ENCODE measurements around the gene AGPS.

Gene AGPS

DNA sequence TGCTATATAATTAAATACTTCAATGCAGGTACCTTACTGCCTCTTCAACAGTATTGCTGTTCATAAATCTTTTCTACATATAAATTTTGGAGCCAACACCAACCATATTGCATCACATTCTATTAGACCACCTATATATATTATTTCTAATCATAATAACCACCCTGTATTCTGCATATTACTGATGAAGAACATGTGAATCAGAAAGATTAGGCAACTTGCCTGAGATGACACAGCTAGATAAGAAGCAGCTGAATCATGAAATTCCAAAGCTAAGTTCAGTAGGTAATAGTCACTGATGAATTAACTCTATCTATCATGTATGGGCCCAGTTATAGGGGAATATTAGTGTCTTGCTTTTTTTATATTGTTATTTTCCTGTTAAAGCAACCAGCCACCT is 161.8 kb downstream of the AGPS start:
- peaks cover 2% of the 10 kb centered on the region for H3K9me3 Mint-ChIP-seq
- no peaks in the 10 kb centered on the region for H3K36me3 Mint-ChIP-seq
- peaks cover 5% of the 10 kb centered on the region for H3K4me1 Mint-ChIP-seq
- ATAC-seq (ENCODE audit: low read depth) (no peak), DNase-seq (ENCODE audit: low spot score in 2 of 2) (no peak)
- no peak overlapping the region for H3K4me3 Mint-ChIP-seq
- no peak overlapping the region for H3K27ac Mint-ChIP-seq
- H3K27me3 Mint-ChIP-seq = peaks cover 2% of the 10 kb centered on the region

DNA sequence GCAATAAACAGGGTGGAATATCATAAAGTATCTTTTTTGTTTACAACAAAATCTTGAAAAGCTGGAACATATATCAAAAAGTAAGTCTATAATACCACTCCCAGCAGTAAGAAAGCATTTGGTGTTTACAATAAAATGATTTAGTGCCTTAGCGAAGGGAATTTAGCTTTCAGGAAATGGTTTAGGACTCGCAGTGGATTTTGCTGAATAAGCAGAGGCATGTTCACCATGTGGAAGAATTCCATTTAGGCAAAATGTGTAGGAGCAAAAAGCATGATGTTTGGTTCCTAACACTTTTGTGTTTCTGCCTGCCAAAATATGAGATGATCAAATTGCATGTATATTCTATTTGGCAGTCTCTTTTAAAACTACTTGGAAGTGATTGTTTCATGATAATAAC is 163.6 kb downstream of the AGPS start:
- H3K27me3 Mint-ChIP-seq = peaks cover 2% of the 10 kb centered on the region
- no peak for DNase-seq (ENCODE audit: low spot score in 2 of 2)

DNA sequence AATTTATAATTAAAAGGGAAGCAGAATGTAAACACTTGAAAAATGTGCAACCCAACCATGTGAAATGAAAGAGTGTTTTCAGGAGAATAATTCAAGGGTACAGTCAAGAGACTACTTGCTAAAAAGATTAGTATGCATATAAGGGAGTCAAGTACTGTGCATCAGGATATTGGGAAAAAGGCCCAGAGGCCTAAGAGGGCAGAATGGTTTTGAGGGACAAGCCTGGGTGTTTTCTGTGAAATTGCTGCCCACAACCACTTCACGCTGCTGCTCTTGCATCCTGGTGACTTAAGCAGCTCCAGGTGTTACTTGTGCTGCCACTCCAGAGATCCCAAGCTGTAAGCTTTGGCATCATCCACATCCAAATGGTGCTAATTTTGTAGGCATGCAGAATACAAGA is 165.2 kb downstream of the AGPS start:
- no peak overlapping the region for H3K4me3 Mint-ChIP-seq
- H3K27ac Mint-ChIP-seq = no peak overlapping the region
- H3K36me3 Mint-ChIP-seq = no peaks in the 10 kb centered on the region
- peaks cover 5% of the 10 kb centered on the region for H3K4me1 Mint-ChIP-seq
- no peak for DNase-seq (ENCODE audit: low spot score in 2 of 2)
- H3K27me3 Mint-ChIP-seq = peaks cover 2% of the 10 kb centered on the region
- no peak for ATAC-seq (ENCODE audit: low read depth)
- peaks cover 2% of the 10 kb centered on the region for H3K9me3 Mint-ChIP-seq

More for the DNA sequence above, 163.6 kb downstream of the AGPS start:
- Mint-ChIP-seq H3K9me3 (peaks cover 2% of the 10 kb centered on the region), H3K27ac (no peak overlapping the region), H3K4me1 (peaks cover 5% of the 10 kb centered on the region), H3K36me3 (no peaks in the 10 kb centered on the region), H3K4me3 (no peak overlapping the region)
- no peak for ATAC-seq (ENCODE audit: low read depth)

DNA sequence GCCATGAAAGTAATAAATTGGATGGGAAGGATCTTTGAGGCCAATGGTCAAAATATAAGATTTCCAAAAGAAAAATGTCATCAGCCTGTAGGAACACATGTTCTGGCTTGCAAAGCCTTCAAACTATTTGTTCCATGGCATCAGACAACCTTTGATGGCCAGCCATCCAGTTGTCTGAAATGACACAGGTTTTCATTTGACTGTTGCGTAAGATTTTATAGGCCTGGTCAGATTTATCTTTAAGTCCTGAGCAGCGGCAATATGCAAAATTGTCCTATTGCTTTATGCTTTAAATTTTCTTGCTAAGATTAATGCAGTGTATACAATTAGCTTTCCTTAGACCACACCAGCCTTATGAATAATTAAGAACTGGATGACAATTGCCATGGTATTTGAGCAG is 167.1 kb downstream of the AGPS start:
- H3K4me3 Mint-ChIP-seq = no peak overlapping the region
- H3K36me3 Mint-ChIP-seq = no peaks in the 10 kb centered on the region
- H3K4me1 Mint-ChIP-seq = no peaks in the 10 kb centered on the region
- DNase-seq (ENCODE audit: low spot score in 2 of 2) = no peak
- H3K27me3 Mint-ChIP-seq = peaks cover 2% of the 10 kb centered on the region
- no peak overlapping the region for H3K27ac Mint-ChIP-seq
- ATAC-seq (ENCODE audit: low read depth) = no peak
- peaks cover 2% of the 10 kb centered on the region for H3K9me3 Mint-ChIP-seq

DNA sequence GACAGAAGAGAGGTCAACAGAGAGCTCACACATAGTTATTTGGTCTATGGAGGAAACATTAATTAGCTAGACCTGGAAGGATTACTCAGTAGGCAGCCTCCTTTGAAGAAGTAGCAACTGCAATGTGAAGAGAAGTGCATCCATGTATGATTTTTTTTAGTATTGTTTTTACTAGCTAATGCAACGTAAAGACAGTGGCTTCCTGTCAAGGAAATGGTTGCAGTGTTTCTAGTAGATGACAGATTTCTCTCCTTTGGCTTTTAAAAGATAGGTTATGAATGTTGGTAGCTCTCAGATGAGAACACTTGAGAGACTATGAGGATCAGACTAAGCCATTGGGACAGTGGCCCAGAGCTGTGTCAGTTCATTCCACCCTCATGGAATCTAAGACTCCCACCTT is 175.8 kb downstream of the AGPS start:
- no peaks in the 10 kb centered on the region for H3K9me3 Mint-ChIP-seq
- H3K4me1 Mint-ChIP-seq = no peaks in the 10 kb centered on the region
- H3K4me3 Mint-ChIP-seq = no peak overlapping the region
- H3K27me3 Mint-ChIP-seq = peaks cover 9% of the 10 kb centered on the region
- no peak for ATAC-seq (ENCODE audit: low read depth)
- no peak for DNase-seq (ENCODE audit: low spot score in 2 of 2)
- peaks cover 2% of the 10 kb centered on the region for H3K36me3 Mint-ChIP-seq
- no peak overlapping the region for H3K27ac Mint-ChIP-seq

DNA sequence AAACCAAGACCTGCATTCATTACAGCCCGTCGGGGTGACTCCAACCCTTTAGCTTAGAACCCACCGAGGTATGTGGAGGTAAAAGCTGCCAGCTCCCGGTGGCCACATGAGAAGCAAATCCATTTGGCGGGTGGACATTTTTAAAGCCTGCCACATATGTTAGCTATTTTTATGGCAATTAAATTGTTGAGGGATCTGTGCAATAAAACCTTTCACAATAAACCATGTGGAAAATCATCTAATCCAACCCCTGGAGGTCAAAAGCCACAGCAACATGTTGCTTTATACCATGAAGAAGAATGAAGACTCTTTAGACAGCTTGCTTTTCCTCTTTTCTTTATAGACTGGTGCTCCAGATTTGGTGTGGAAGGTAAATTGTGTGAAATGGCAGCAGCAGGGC is 176.3 kb downstream of the AGPS start:
- DNase-seq (ENCODE audit: low spot score in 2 of 2) (no peak), ATAC-seq (ENCODE audit: low read depth) (no peak)
- peaks cover 3% of the 10 kb centered on the region for H3K36me3 Mint-ChIP-seq
- no peaks in the 10 kb centered on the region for H3K4me1 Mint-ChIP-seq
- H3K9me3 Mint-ChIP-seq = no peaks in the 10 kb centered on the region
- no peak overlapping the region for H3K27ac Mint-ChIP-seq
- peaks cover 11% of the 10 kb centered on the region for H3K27me3 Mint-ChIP-seq
- H3K4me3 Mint-ChIP-seq = no peak overlapping the region

DNA sequence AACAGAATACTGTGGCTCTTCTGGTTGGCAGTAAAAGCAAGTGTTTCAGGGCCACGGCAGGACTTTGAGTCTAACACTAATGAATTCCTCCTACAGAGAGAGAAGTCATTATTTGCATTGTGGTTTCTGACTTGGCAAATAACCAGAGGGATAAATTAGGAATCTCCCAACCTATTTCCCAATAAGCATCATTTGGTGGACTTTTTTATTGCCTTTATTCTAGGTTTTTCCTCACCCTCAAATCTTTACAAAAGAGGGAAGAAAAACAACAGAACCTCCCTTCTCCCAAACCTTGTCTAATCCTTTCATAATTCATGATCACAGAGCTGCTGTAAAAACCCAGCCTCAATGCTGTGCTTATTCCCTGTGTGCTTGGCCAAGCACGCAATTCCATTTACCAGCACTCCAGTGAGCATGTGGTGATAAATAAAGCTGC is 179.7 kb downstream of the AGPS start:
- Mint-ChIP-seq H3K27ac (no peak overlapping the region), H3K4me1 (no peaks in the 10 kb centered on the region), H3K9me3 (no peaks in the 10 kb centered on the region), H3K27me3 (peaks cover 11% of the 10 kb centered on the region), H3K4me3 (no peak overlapping the region), H3K36me3 (peaks cover 1% of the 10 kb centered on the region)
- ATAC-seq (ENCODE audit: low read depth) = no peak
- DNase-seq (ENCODE audit: low spot score in 2 of 2) = no peak

DNA sequence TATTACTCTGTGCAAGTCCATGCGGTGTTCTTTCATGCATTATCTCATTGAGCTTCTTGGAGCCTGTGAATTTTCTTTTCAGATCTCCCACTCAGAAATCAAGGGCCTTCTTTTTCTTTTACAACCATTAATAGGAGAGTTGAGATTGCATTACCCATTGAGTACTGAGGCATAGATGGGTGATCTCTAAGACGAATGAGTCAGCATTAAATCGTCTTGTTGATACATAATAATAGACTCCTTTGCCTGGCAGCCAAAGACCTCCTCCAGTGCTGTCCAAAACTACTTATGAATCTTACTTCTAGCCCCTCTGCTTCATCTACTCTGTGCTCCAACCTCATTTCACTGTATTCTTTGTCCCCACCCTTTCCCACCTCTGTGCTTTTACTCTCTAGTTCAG is 180.5 kb downstream of the AGPS start:
- no peak overlapping the region for H3K27ac Mint-ChIP-seq
- H3K27me3 Mint-ChIP-seq = peaks cover 11% of the 10 kb centered on the region
- no peaks in the 10 kb centered on the region for H3K4me1 Mint-ChIP-seq
- H3K36me3 Mint-ChIP-seq = peaks cover 1% of the 10 kb centered on the region
- ATAC-seq (ENCODE audit: low read depth) (no peak), DNase-seq (ENCODE audit: low spot score in 2 of 2) (no peak)
- no peak overlapping the region for H3K4me3 Mint-ChIP-seq
- no peaks in the 10 kb centered on the region for H3K9me3 Mint-ChIP-seq

DNA sequence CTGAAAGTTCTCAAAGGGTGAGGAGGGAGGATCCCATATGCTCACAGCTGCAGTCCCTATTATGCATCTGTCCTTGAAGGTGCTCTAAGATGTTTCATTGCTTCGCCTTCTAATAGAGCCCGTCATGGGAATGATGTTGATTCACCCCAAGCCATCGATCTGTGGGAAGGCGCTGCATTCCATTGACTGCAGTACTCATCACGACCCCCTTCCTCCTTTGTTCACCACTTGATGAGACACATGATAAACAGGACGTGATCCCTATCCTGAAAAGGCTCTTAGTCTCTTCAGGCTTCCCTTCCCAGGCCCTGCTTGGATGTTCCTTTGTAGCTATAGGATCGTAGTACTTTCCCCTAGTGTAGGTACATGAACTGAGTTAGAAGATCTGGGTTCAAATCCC is 181.8 kb downstream of the AGPS start:
- H3K27me3 Mint-ChIP-seq = peaks cover 5% of the 10 kb centered on the region
- H3K4me3 Mint-ChIP-seq = no peak overlapping the region
- no peak overlapping the region for H3K27ac Mint-ChIP-seq
- ATAC-seq (ENCODE audit: low read depth) = no peak
- H3K9me3 Mint-ChIP-seq = no peaks in the 10 kb centered on the region
- peaks cover 1% of the 10 kb centered on the region for H3K36me3 Mint-ChIP-seq
- no peaks in the 10 kb centered on the region for H3K4me1 Mint-ChIP-seq
- no peak for DNase-seq (ENCODE audit: low spot score in 2 of 2)

DNA sequence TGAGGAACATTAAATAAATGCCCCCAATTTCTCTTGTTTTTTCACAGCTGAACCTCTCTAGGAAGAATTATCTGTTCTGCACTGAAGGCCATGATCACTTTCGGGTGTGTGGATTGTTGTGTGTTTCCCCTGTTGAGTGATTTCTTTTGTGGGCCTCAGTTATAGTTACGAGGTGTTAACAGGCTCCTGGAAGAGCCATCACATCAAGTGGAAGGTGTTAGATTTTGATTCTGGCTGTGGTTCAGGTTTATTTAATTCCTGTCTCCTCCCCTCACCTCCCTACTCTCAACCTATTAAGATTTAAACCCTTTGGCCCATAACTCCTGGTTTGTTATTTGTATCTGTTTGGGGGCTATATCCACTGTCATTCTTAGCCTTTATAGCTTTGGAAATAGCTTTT is 182.8 kb downstream of the AGPS start:
- Mint-ChIP-seq H3K27ac (no peak overlapping the region), H3K9me3 (no peaks in the 10 kb centered on the region), H3K4me3 (no peak overlapping the region), H3K27me3 (peaks cover 5% of the 10 kb centered on the region), H3K4me1 (no peaks in the 10 kb centered on the region), H3K36me3 (peaks cover 1% of the 10 kb centered on the region)
- no peak for DNase-seq (ENCODE audit: low spot score in 2 of 2)
- no peak for ATAC-seq (ENCODE audit: low read depth)

DNA sequence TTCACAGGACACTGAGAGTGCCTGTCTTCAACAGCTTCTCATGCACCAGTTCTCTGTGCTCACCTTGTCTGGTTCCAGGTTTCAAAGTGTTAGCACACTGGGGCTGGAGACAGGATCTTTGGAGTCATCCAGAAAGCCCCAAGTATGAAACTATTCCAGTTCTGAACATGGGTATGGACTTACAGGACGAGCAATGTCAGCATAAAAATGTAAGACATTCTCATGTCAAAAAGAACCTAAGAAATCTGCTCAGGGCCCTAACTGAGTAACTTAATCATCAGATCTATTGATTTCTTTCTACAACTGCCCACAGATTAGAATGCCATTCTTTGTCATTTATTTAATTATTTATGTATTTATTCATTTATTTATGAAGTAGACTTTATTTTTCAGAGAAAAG is 184.5 kb downstream of the AGPS start:
- ATAC-seq (ENCODE audit: low read depth) (no peak), DNase-seq (ENCODE audit: low spot score in 2 of 2) (no peak)
- Mint-ChIP-seq H3K9me3 (no peaks in the 10 kb centered on the region), H3K27me3 (peaks cover 6% of the 10 kb centered on the region), H3K4me3 (no peak overlapping the region), H3K36me3 (peaks cover 1% of the 10 kb centered on the region), H3K27ac (no peak overlapping the region), H3K4me1 (no peaks in the 10 kb centered on the region)

DNA sequence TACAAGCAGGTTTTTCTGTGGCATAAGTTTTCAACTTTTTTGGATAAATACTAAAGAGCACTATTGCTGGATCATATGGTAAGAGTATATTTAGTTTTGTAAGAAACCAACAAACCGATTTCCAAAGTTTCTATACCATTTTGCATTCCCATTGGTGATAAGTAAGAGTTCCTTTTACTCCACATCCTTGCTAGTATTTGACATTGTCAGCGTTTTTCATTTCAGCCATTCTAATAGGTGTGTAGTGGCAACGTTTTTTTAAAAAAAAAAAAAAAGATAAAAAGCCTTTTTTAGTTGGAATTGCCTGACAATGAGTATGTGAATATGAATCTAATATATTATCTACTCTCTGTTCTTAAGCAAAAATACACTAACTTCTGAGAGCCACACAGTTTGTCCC is 185.9 kb downstream of the AGPS start:
- DNase-seq (ENCODE audit: low spot score in 2 of 2) (no peak), ATAC-seq (ENCODE audit: low read depth) (no peak)
- Mint-ChIP-seq H3K27me3 (peaks cover 6% of the 10 kb centered on the region), H3K9me3 (no peaks in the 10 kb centered on the region), H3K4me1 (no peaks in the 10 kb centered on the region), H3K4me3 (no peak overlapping the region), H3K27ac (no peak overlapping the region), H3K36me3 (peaks cover 1% of the 10 kb centered on the region)

DNA sequence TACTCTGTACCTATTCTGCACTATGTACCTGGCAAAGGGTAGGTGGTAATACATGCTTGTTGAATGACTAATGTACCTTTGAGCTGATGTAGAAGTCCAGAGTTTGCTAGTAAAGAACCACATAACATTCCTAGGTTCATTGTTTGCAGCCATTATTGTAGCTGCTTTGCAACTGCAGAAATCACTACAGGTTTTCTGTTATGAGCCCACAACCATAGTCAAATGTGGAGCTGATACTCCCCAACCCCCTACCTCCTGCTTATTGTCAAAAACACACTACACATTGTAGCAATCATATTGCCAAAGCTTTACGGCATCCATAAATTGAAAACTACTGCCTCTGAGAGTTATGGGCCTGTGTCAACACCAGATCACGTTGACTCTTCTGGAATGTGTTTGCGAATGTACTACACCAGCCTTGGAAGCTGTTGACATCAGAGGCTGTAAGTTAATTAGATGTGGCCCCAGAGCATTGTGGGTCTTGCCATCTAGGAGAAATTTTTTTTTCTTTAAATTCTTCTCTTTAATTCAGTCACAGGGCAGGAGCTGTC is 187.0 kb downstream of the AGPS start:
- H3K9me3 Mint-ChIP-seq = no peaks in the 10 kb centered on the region
- H3K4me3 Mint-ChIP-seq = no peak overlapping the region
- DNase-seq (ENCODE audit: low spot score in 2 of 2) = no peak
- H3K27ac Mint-ChIP-seq = no peak overlapping the region
- H3K4me1 Mint-ChIP-seq = no peaks in the 10 kb centered on the region
- peaks cover 4% of the 10 kb centered on the region for H3K27me3 Mint-ChIP-seq
- no peaks in the 10 kb centered on the region for H3K36me3 Mint-ChIP-seq
- ATAC-seq (ENCODE audit: low read depth) = no peak

DNA sequence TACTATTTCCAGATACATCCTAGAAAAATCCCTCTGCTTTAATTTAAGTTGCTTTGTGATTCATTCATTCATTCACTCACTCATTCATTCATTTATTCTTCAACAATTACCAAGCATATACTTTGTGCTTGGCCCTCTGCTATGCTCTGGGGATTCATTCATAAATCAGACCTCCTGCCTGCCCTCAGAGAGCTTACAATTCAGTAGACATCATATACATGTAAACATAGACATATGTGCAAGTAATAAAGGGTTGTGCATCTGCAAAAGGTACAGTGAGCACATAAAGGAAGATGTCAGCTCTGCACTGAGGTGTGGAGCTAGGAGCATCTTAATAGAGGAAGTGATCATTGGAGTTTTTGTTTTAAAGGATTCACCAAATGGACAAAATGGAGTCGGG is 189.4 kb downstream of the AGPS start:
- no peak for ATAC-seq (ENCODE audit: low read depth)
- peaks cover 4% of the 10 kb centered on the region for H3K27me3 Mint-ChIP-seq
- no peaks in the 10 kb centered on the region for H3K36me3 Mint-ChIP-seq
- no peaks in the 10 kb centered on the region for H3K9me3 Mint-ChIP-seq
- H3K4me3 Mint-ChIP-seq = no peak overlapping the region
- H3K27ac Mint-ChIP-seq = no peak overlapping the region
- no peak for DNase-seq (ENCODE audit: low spot score in 2 of 2)
- H3K4me1 Mint-ChIP-seq = peaks cover 3% of the 10 kb centered on the region

DNA sequence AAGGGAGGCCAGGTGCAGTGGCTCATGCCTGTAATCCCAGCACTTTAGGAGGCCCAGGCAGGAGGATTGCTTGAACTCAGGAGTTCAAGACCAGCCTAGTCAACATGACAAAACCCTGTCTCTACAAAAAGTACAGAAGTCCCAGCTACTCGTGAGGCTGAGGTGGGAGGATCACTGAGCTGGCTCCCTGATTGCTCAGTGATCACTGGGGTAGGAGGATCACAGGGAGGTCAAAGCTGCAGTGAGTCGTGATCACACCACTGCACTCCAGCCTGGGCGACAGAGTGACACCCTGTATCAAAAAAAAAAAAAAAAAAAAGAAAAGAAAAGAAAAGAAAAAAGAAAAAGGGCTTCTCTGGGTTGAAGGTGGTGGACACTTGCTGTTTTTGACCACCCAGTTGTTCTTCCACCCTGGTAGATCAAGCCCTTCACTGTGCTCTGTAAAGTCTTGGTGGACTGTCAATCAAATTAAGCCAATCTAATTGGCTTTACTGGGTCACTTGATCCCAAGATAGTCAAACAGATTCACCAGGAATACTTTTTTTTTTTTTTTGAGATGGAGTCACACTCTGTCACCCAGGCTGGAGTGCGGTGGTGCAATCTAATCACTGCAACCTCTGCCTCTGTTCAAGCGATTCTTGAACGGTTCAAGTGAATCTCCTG is 191.6 kb downstream of the AGPS start:
- peaks cover 3% of the 10 kb centered on the region for H3K4me1 Mint-ChIP-seq
- no peak overlapping the region for H3K4me3 Mint-ChIP-seq
- no peak for ATAC-seq (ENCODE audit: low read depth)
- H3K27ac Mint-ChIP-seq = no peak overlapping the region
- H3K36me3 Mint-ChIP-seq = no peaks in the 10 kb centered on the region
- DNase-seq (ENCODE audit: low spot score in 2 of 2) = no peak
- no peaks in the 10 kb centered on the region for H3K9me3 Mint-ChIP-seq
- peaks cover 6% of the 10 kb centered on the region for H3K27me3 Mint-ChIP-seq

Measured in memory B cell (primary cell).